ENCODE measurements around the gene AADAT. TPM values are rescaled to one million over a fixed set of nuclear protein-coding genes. Genes with fewer than 3 reads are reported as not detected.

AADAT gene
- total RNA-seq, 1 experiment from 2014 or later, result 15.7 TPM

GRCh38 chr4:170097681-170098080, 7.9 kb upstream of the AADAT start:
- DNase-seq (ENCODE audit: low read depth, low spot score), result no peak
- in situ Hi-C loops (cut with HindIII; ENCODE audit: low pct_unique_long_range_greater_than_20kb, low sequenced_read_pairs), result no loop called here

- DNase-seq (ENCODE audit: low read depth, low spot score), result no peak
- in situ Hi-C loops (cut with HindIII; ENCODE audit: low pct_unique_long_range_greater_than_20kb, low sequenced_read_pairs), result no loop called here
Observed at GRCh38 chr4:170093973-170094535, 4.3 kb upstream of the AADAT start.

- DNase-seq (ENCODE audit: low read depth, low spot score), result no peak
- in situ Hi-C loops (cut with HindIII; ENCODE audit: low pct_unique_long_range_greater_than_20kb, low sequenced_read_pairs), result no loop called here
Observed at GRCh38 chr4:170091069-170091696, 1.4 kb upstream of the AADAT start.

- DNase-seq (ENCODE audit: low read depth, low spot score), result no peak
- in situ Hi-C loops (cut with HindIII; ENCODE audit: low pct_unique_long_range_greater_than_20kb, low sequenced_read_pairs), result no loop called here
Observed at GRCh38 chr4:170090352-170091052, 746 bp upstream of the AADAT start.

GRCh38 chr4:170089274-170089667, 485 bp downstream of the AADAT start:
- in situ Hi-C loops (cut with HindIII; ENCODE audit: low pct_unique_long_range_greater_than_20kb, low sequenced_read_pairs), result no loop called here
- peak; percentile 71 for DNase-seq (ENCODE audit: low read depth, low spot score)

GRCh38 chr4:170088716-170089115, 1.0 kb downstream of the AADAT start:
- in situ Hi-C loops (cut with HindIII; ENCODE audit: low pct_unique_long_range_greater_than_20kb, low sequenced_read_pairs), result no loop called here
- DNase-seq (ENCODE audit: low read depth, low spot score), result peak; percentile 55

- DNase-seq (ENCODE audit: low read depth, low spot score), result peak; percentile 81
- in situ Hi-C loops (cut with HindIII; ENCODE audit: low pct_unique_long_range_greater_than_20kb, low sequenced_read_pairs), result no loop called here
Observed at GRCh38 chr4:170087163-170087700, 2.5 kb downstream of the AADAT start.

GRCh38 chr4:170083541-170083940, 6.2 kb downstream of the AADAT start:
- no peak for DNase-seq (ENCODE audit: low read depth, low spot score)
- in situ Hi-C loops (cut with HindIII; ENCODE audit: low pct_unique_long_range_greater_than_20kb, low sequenced_read_pairs), result no loop called here

- in situ Hi-C loops (cut with HindIII; ENCODE audit: low pct_unique_long_range_greater_than_20kb, low sequenced_read_pairs), result no loop called here
- no peak for DNase-seq (ENCODE audit: low read depth, low spot score)
Observed at GRCh38 chr4:170080496-170080895, 9.3 kb downstream of the AADAT start.

- no peak for DNase-seq (ENCODE audit: low read depth, low spot score)
- in situ Hi-C loops (cut with HindIII; ENCODE audit: low pct_unique_long_range_greater_than_20kb, low sequenced_read_pairs), result no loop called here
Observed at GRCh38 chr4:170079981-170080380, 9.8 kb downstream of the AADAT start.

- DNase-seq (ENCODE audit: low read depth, low spot score), result no peak
- in situ Hi-C loops (cut with HindIII; ENCODE audit: low pct_unique_long_range_greater_than_20kb, low sequenced_read_pairs), result no loop called here
Observed at GRCh38 chr4:170071196-170071595, 18.6 kb downstream of the AADAT start.

- no peak for DNase-seq (ENCODE audit: low read depth, low spot score)
- in situ Hi-C loops (cut with HindIII; ENCODE audit: low pct_unique_long_range_greater_than_20kb, low sequenced_read_pairs), result no loop called here
Observed at GRCh38 chr4:170068438-170069128, 21.2 kb downstream of the AADAT start.

- in situ Hi-C loops (cut with HindIII; ENCODE audit: low pct_unique_long_range_greater_than_20kb, low sequenced_read_pairs), result no loop called here
- no peak for DNase-seq (ENCODE audit: low read depth, low spot score)
Observed at GRCh38 chr4:170059421-170059820, 30.3 kb downstream of the AADAT start.

- no peak for DNase-seq (ENCODE audit: low read depth, low spot score)
- in situ Hi-C loops (cut with HindIII; ENCODE audit: low pct_unique_long_range_greater_than_20kb, low sequenced_read_pairs), result no loop called here
Observed at GRCh38 chr4:170058826-170059225, 30.9 kb downstream of the AADAT start.

GRCh38 chr4:170057866-170058265, 31.9 kb downstream of the AADAT start:
- DNase-seq (ENCODE audit: low read depth, low spot score), result peak; percentile 63
- in situ Hi-C loops (cut with HindIII; ENCODE audit: low pct_unique_long_range_greater_than_20kb, low sequenced_read_pairs), result no loop called here

- in situ Hi-C loops (cut with HindIII; ENCODE audit: low pct_unique_long_range_greater_than_20kb, low sequenced_read_pairs), result no loop called here
- no peak for DNase-seq (ENCODE audit: low read depth, low spot score)
Observed at GRCh38 chr4:170052919-170053318, 36.8 kb downstream of the AADAT start.

GRCh38 chr4:170051402-170051801, 38.4 kb downstream of the AADAT start:
- in situ Hi-C loops (cut with HindIII; ENCODE audit: low pct_unique_long_range_greater_than_20kb, low sequenced_read_pairs), result no loop called here
- peak; percentile 14 for DNase-seq (ENCODE audit: low read depth, low spot score)

GRCh38 chr4:170049766-170050165, 40.0 kb downstream of the AADAT start:
- in situ Hi-C loops (cut with HindIII; ENCODE audit: low pct_unique_long_range_greater_than_20kb, low sequenced_read_pairs), result loop anchor here (25.0 kb wide), 1 partner anchor 237 kb away; no protein-coding TSS in a partner anchor
- DNase-seq (ENCODE audit: low read depth, low spot score), result no peak
